Activated CD8-positive, alpha-beta memory T cell treated with anti-CD3 and anti-CD28 coated beads, Interleukin-2, amount 50 U/mL, for 1 hour (primary cell): ENCODE data around the gene NAA80.

Experiments
- DNase-seq: peaks from one replicate; pipeline ENCODE4 v3.0.0-alpha.2; 2020; ENCODE audit errors: extremely low read depth

The NAA80 gene

GRCh38 chr3:50298836-50299637 is at the start of gene NAA80, which contains the start of gene HYAL3:
Gene NAA80, minus strand, starts transcription at chr3:50299405. Its CDS starts 1,942 bp downstream, at chr3:50297463.
Gene HYAL3, minus strand, starts transcription at chr3:50299405. Its CDS starts 3,803 bp downstream, at chr3:50295602.
- DNase-seq: peak; percentile 98

- no peak for DNase-seq
Observed at GRCh38 chr3:50347187-50347813, 48.1 kb upstream of the NAA80 start.

- DNase-seq: no peak
Observed at GRCh38 chr3:50345586-50346234, 46.5 kb upstream of the NAA80 start, which contains the start of gene ZMYND10. Gene ZMYND10, minus strand, starts transcription at chr3:50345732. Its CDS starts 153 bp downstream, at chr3:50345579.

GRCh38 chr3:50345008-50345407 is 45.8 kb upstream of the NAA80 start:
- no peak for DNase-seq

- no peak for DNase-seq
Observed at GRCh38 chr3:50342813-50343633, 43.8 kb upstream of the NAA80 start.

- no peak for DNase-seq
Observed at GRCh38 chr3:50341996-50342650, 42.9 kb upstream of the NAA80 start.

GRCh38 chr3:50341537-50341936 is 42.3 kb upstream of the NAA80 start:
- no peak for DNase-seq

- no peak for DNase-seq
Observed at GRCh38 chr3:50340448-50341329, 41.5 kb upstream of the NAA80 start, which contains the start of gene RASSF1. Gene RASSF1, minus strand, starts transcription at chr3:50340836. Its CDS starts 31 bp downstream, at chr3:50340805.

- DNase-seq: no peak
Observed at GRCh38 chr3:50340147-50340447, 40.9 kb upstream of the NAA80 start.

- no peak for DNase-seq
Observed at GRCh38 chr3:50339485-50340146, 40.4 kb upstream of the NAA80 start.

- DNase-seq: no peak
Observed at GRCh38 chr3:50338965-50339364, 39.8 kb upstream of the NAA80 start.

- DNase-seq: peak; percentile 84
Observed at GRCh38 chr3:50337175-50337861, 38.1 kb upstream of the NAA80 start.

- no peak for DNase-seq
Observed at GRCh38 chr3:50336452-50337174, 37.4 kb upstream of the NAA80 start.

- DNase-seq: no peak
Observed at GRCh38 chr3:50334339-50335075, 35.3 kb upstream of the NAA80 start.

- DNase-seq: no peak
Observed at GRCh38 chr3:50333744-50334328, 34.6 kb upstream of the NAA80 start.

GRCh38 chr3:50331364-50331907 is 32.2 kb upstream of the NAA80 start:
- no peak for DNase-seq

- DNase-seq: no peak
Observed at GRCh38 chr3:50330330-50330729, 31.1 kb upstream of the NAA80 start.
